OCI-LY3 (cell line): Measurements from ENCODE around the gene SPP2.

ENCODE experiments used
- H2AFZ ChIP-seq: fragments of 200-600, 300-600 bp; shearing (Covaris generic); 2 replicates; pipeline ENCODE4 v1.6.0; 2014; ENCODE audit warnings: antibody characterized with exemption, low read depth, low read length
- H3K27ac ChIP-seq: fragments of 200-600, 300-600 bp; sonication (generic); 2 replicates; pipeline ENCODE4 v1.5.1; 2014; ENCODE audit warnings: mild to moderate bottlenecking, low read length, moderate library complexity, mixed read lengths
- H3K27me3 ChIP-seq: fragments of 200-600, 300-600 bp; sonication (generic); 2 replicates; pipeline ENCODE4 v1.6.1; 2014; ENCODE audit warnings: low read depth, low read length, mixed read lengths
- H3K36me3 ChIP-seq: fragments of 200-600, 300-600 bp; sonication (generic); replicated peaks from 2 replicates; pipeline ENCODE3; 2014; ENCODE audit warnings: low read depth, low read length, mixed read lengths
- H3K4me1 ChIP-seq: fragments of 300-600, 200-600 bp; sonication (generic); 2 replicates; pipeline ENCODE4 v1.6.1; 2014; ENCODE audit warnings: low read length, mixed read lengths
- H3K4me2 ChIP-seq: fragments of 200-600, 300-600 bp; sonication (generic); 2 replicates; pipeline ENCODE4 v1.6.1; 2014; ENCODE audit warnings: low read length, mixed read lengths
- H3K4me3 ChIP-seq: fragments of 300-600, 200-600 bp; sonication (generic); 2 replicates; pipeline ENCODE4 v1.5.1; 2014; ENCODE audit warnings: antibody characterized with exemption, mild to moderate bottlenecking, low read length, moderate library complexity
- H3K79me2 ChIP-seq: fragments of 300-600, 200-600 bp; shearing (Covaris generic); 2 replicates; pipeline ENCODE4 v1.6.1; 2014; ENCODE audit warnings: mild to moderate bottlenecking, low read length, mixed read lengths
- H3K9ac ChIP-seq: fragments of 300-600, 200-600 bp; shearing (Covaris generic); 2 replicates; pipeline ENCODE4 v1.6.0; 2014; ENCODE audit warnings: mild to moderate bottlenecking, low read length, moderate library complexity
- H3K9me3 ChIP-seq: fragments of 200-600, 300-600 bp; shearing (Covaris generic); 2 replicates; pipeline ENCODE4 v1.6.1; 2014; ENCODE audit warnings: low read length, mixed read lengths; ENCODE audit not compliant: insufficient read depth
- H4K20me1 ChIP-seq: fragments of 200-600, 300-600 bp; sonication (generic); 2 replicates; pipeline ENCODE4 v1.6.1; 2016; ENCODE audit warnings: low read length, mixed read lengths; ENCODE audit not compliant: insufficient read depth
- CTCF ChIP-seq: fragments of 200-600, 300-600 bp; sonication (generic); IDR thresholded peaks from 2 replicates; pipeline ENCODE4 v1.5.1; 2014; ENCODE audit warnings: antibody characterized with exemption, low read length, low read depth
- EZH2phosphoT487 ChIP-seq: fragments of 200-600 bp; shearing (Covaris generic); IDR thresholded peaks from 2 replicates; pipeline ENCODE4 v1.6.1; 2018; ENCODE audit warnings: antibody characterized with exemption, mixed run types, low read depth

The SPP2 gene

GRCh38 chr2:234046521-234046920, 4.0 kb upstream of the SPP2 start:
- Histone ChIP-seq H3K27ac (no peak overlapping the region), H3K4me2 (no peak overlapping the region), H3K36me3 (no peaks in the 10 kb centered on the region), H3K9me3 (no peaks in the 10 kb centered on the region), H3K4me1 (no peaks in the 10 kb centered on the region), H2AFZ (no peak overlapping the region), H3K4me3 (no peak overlapping the region), H3K9ac (no peak overlapping the region), H3K79me2 (no peaks in the 10 kb centered on the region), H3K27me3 (no peaks in the 10 kb centered on the region), H4K20me1 (no peaks in the 10 kb centered on the region)
- TF ChIP-seq EZH2phosphoT487 (no peak), CTCF (no peak)

GRCh38 chr2:234047361-234047760, 3.1 kb upstream of the SPP2 start:
- Histone ChIP-seq H3K4me2 (no peak overlapping the region), H3K79me2 (no peaks in the 10 kb centered on the region), H2AFZ (no peak overlapping the region), H3K9ac (no peak overlapping the region), H3K36me3 (no peaks in the 10 kb centered on the region), H3K4me1 (no peaks in the 10 kb centered on the region), H4K20me1 (no peaks in the 10 kb centered on the region), H3K4me3 (no peak overlapping the region), H3K9me3 (no peaks in the 10 kb centered on the region), H3K27me3 (no peaks in the 10 kb centered on the region), H3K27ac (no peak overlapping the region)
- TF ChIP-seq EZH2phosphoT487 = no peak

GRCh38 chr2:234048049-234048448, 2.5 kb upstream of the SPP2 start:
- no peak overlapping the region for H2AFZ ChIP-seq
- H3K27me3 ChIP-seq = no peaks in the 10 kb centered on the region

GRCh38 chr2:234051374-234052070, 1.0 kb downstream of the SPP2 start:
- Histone ChIP-seq H3K4me1 (no peaks in the 10 kb centered on the region), H3K27me3 (no peaks in the 10 kb centered on the region), H3K36me3 (no peaks in the 10 kb centered on the region), H2AFZ (no peak overlapping the region), H4K20me1 (no peaks in the 10 kb centered on the region), H3K4me3 (no peak overlapping the region), H3K9me3 (no peaks in the 10 kb centered on the region), H3K27ac (no peak overlapping the region), H3K79me2 (no peaks in the 10 kb centered on the region), H3K9ac (no peak overlapping the region), H3K4me2 (no peak overlapping the region)
- TF ChIP-seq CTCF = no peak
- TF ChIP-seq EZH2phosphoT487 = no peak

More at GRCh38 chr2:234048049-234048448, 2.5 kb upstream of the SPP2 start:
- no peak overlapping the region for H3K27ac ChIP-seq
- no peaks in the 10 kb centered on the region for H3K4me1 ChIP-seq
- H3K4me3 ChIP-seq = no peak overlapping the region
- no peak overlapping the region for H3K9ac ChIP-seq
- no peaks in the 10 kb centered on the region for H4K20me1 ChIP-seq
- no peak for TF ChIP-seq EZH2phosphoT487
- H3K36me3 ChIP-seq = no peaks in the 10 kb centered on the region
- H3K9me3 ChIP-seq = no peaks in the 10 kb centered on the region
- H3K4me2 ChIP-seq = no peak overlapping the region
- no peaks in the 10 kb centered on the region for H3K79me2 ChIP-seq

GRCh38 chr2:234058881-234059280, 8.4 kb downstream of the SPP2 start:
- Histone ChIP-seq H2AFZ (no peak overlapping the region), H3K36me3 (no peaks in the 10 kb centered on the region), H3K9me3 (no peaks in the 10 kb centered on the region), H4K20me1 (no peaks in the 10 kb centered on the region), H3K4me2 (no peak overlapping the region), H3K79me2 (no peaks in the 10 kb centered on the region), H3K27ac (no peak overlapping the region), H3K9ac (no peak overlapping the region), H3K4me3 (no peak overlapping the region), H3K4me1 (no peaks in the 10 kb centered on the region), H3K27me3 (no peaks in the 10 kb centered on the region)
- TF ChIP-seq EZH2phosphoT487 (no peak), CTCF (no peak)
